ENCODE results near the gene MYBPH.

Gene MYBPH

DNA sequence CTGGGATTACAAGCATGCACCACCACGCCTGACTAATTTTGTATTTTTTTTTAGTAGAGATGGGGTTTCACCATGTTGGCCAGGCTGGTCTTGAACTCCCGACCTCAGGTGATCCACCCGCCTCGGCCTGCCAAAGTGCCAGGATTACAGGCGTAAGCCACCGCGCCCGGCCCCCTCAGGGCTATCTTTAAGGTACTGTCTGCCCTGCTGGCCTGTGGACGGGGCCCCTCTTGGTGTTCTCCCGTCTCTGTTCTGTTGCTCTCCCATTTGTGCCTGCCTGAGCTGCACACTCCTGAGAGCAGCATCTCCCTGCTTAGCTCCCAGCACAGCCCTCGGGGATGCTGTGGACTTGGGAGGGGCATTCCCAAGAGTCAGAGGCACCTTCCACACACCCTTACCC, 13.9 kb downstream of the MYBPH start:
- DNase-seq (ENCODE audit: insufficient read length), result no peak
- FAIRE-seq, result no peak
- TF ChIP-seq POLR2A (IDR thresholded peaks at IDR 0.05; ENCODE audit: low read depth, low read length), result no peak
- TF ChIP-seq POLR2AphosphoS5 (IDR thresholded peaks at IDR 0.05; ENCODE audit: low read depth, low read length), result no peak
- no peak for TF ChIP-seq TAF1 (IDR thresholded peaks at IDR 0.05; ENCODE audit: borderline replicate concordance, low read depth, low read length)

DNA sequence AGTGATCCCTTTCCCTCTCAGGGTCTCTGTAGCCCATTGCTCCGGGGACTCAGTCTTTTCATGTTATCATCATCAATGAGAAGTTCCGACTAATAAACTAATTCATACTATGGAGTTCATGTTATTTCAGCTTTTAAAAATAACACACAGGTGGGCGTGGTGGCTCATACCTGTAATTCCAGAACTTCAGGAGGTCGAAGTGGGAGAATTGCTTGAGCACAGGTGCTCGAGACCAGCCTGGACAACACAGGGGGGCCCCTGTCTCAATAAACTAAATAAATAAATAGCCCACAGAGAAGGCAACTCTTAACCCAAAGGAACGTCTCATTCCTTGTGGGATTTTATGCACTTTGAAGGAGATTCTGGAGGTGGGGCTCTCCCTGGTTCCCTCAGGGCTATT, 14.5 kb downstream of the MYBPH start:
- no peak for TF ChIP-seq TAF1 (IDR thresholded peaks at IDR 0.05; ENCODE audit: borderline replicate concordance, low read depth, low read length)
- TF ChIP-seq POLR2A (IDR thresholded peaks at IDR 0.05; ENCODE audit: low read depth, low read length), result no peak
- FAIRE-seq (no peak), DNase-seq (ENCODE audit: insufficient read length) (no peak)

DNA sequence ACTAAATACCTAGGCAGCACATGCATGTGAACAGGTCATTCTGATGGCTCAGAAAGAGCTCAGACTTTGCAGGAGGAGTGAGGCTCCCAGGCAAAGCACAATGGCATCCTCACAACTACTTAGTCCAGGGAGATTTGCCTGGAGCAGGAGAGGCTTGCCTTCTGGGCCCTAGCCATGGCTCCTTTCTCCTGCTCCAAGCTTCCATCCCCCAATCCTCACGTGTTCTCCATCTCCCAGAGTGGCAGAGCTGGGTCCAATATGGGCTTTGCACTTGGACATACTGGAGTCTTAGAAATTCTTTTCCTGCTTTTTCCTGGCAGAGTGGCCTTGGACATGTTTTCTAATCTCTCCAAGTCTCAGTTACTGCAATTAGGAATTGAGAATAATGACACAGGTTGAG, 15.8 kb downstream of the MYBPH start:
- no peak for TF ChIP-seq POLR2A (IDR thresholded peaks at IDR 0.05; ENCODE audit: low read depth, low read length)
- no peak for TF ChIP-seq POLR2AphosphoS5 (IDR thresholded peaks at IDR 0.05; ENCODE audit: low read depth, low read length)
- no peak for TF ChIP-seq TAF1 (IDR thresholded peaks at IDR 0.05; ENCODE audit: borderline replicate concordance, low read depth, low read length)
- FAIRE-seq (no peak), DNase-seq (ENCODE audit: insufficient read length) (no peak)

DNA sequence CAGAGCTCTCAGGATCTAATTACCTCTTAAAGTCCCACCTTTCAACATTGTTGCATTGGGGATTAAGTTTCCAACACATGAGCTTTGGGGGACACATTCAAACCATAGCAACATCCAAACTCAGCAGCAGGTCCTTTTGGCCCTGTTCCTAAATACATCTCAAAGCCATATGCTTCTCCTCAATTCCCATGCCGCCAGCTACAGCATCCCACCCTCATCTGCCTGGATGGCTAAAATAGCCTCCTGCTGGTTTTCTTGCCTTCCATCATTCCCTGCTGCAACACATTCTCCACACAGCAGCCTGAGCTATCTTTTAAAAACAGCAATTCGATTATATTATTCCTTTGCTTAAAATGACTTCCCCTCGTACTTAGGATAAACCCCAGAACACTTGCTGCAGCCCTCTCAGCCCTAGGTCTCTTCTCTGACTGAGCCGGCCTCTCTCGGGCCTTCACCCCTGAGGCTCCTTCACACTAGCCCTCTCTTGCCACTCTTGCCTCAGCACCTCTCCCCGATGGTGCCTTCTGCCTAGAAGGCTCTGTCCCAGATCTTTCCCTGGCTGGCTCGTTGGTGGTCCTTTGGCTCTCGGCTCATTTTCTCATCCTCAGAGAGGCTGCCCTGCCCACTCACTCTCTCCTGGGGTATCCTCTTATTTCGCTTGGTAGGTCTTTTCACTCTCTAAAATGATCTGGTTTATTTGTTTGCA, 16.5 kb downstream of the MYBPH start:
- FAIRE-seq (no peak), DNase-seq (ENCODE audit: insufficient read length) (no peak)
- TF ChIP-seq POLR2AphosphoS5 (IDR thresholded peaks at IDR 0.05; ENCODE audit: low read depth, low read length) (no peak), POLR2A (IDR thresholded peaks at IDR 0.05; ENCODE audit: low read depth, low read length) (no peak), TAF1 (IDR thresholded peaks at IDR 0.05; ENCODE audit: borderline replicate concordance, low read depth, low read length) (no peak)

DNA sequence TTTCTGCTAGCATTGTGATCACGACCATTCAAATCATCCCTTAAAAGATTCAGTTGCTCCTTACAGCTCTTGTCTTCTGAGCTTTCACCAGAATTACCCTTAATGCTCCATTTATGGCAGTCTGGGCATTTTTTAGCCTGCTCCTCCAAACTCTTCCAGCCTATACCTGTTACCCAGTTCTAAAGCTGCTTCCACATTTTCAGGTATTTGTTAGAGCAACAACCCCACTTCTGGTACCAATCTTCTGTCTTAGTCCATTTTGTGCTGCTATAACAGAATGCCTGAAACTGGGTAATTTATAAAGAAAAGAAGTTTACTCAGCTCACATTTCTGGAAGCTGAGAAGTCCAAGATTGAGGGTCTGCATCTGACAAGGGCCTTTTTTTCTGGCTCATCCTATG, 17.2 kb downstream of the MYBPH start:
- no peak for FAIRE-seq
- DNase-seq (ENCODE audit: insufficient read length), result no peak
- TF ChIP-seq TAF1 (IDR thresholded peaks at IDR 0.05; ENCODE audit: borderline replicate concordance, low read depth, low read length), result no peak
- TF ChIP-seq POLR2AphosphoS5 (IDR thresholded peaks at IDR 0.05; ENCODE audit: low read depth, low read length), result no peak
- TF ChIP-seq POLR2A (IDR thresholded peaks at IDR 0.05; ENCODE audit: low read depth, low read length), result no peak

DNA sequence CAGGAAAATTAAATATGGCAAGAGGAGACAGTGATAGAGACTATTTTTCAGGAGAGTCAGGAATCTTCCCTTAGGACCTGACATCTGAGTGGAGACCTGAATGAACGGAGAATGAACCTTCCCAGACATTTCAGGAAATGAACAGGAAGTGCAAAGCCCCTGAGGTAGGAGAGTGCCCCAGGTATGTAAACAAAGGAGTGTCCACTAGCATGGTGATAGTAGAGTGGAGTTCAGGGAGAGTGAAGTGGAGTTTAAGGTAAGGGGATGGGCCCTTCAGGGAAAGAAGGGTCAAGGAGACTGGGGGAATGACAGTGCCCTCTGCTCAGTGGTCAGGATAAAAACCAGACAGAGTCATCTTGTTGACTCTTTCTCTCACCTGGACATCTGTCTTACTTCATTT, 19.3 kb downstream of the MYBPH start:
- no peak for FAIRE-seq

DNA sequence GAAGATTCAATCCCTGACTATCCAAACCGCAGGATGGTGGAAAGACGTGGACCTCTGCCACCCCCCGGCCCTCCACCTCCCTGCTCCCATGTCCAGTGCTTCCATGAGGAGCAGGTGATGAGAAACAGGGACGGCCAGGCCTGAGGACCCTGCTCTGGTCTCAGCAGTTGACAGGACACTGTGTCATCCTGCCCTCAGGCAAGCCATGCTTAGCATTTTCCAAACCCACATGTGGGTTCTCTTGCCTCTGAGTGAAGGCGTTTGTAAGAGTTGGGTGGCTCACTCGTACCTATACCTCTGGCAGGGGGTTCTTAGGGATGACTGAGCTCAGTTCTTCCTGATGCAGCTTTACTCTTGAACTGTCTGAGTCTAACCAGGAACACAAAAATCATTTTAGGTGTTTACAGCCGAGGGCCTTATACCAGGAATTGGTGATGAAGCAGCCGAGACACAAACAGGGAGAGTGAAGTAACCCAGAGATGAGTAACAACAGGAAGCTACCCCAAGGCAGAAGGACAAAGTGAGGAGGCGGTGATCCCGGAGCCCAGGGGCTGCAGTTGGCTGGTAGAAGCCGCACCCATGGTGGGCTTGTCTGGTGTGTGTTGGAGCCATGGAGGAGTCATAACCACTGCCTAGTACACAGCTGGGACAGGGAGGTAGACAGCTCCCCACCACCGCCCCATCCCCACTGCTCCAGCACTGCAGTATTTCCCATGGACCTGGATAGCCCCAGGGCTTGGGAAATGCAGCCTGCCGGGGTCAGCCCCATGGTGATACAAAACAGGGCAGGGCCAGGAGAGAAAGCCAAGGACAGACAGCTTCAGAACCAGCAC, 21.4 kb downstream of the MYBPH start:
- DNase-seq (ENCODE audit: insufficient read length), result no peak
- FAIRE-seq, result no peak
- TF ChIP-seq POLR2A (IDR thresholded peaks at IDR 0.05; ENCODE audit: low read depth, low read length) (no peak), TAF1 (IDR thresholded peaks at IDR 0.05; ENCODE audit: borderline replicate concordance, low read depth, low read length) (no peak), POLR2AphosphoS5 (IDR thresholded peaks at IDR 0.05; ENCODE audit: low read depth, low read length) (no peak)

More for the DNA sequence above, 19.3 kb downstream of the MYBPH start:
- no peak for DNase-seq (ENCODE audit: insufficient read length)
- TF ChIP-seq POLR2AphosphoS5 (IDR thresholded peaks at IDR 0.05; ENCODE audit: low read depth, low read length) (no peak), POLR2A (IDR thresholded peaks at IDR 0.05; ENCODE audit: low read depth, low read length) (no peak), TAF1 (IDR thresholded peaks at IDR 0.05; ENCODE audit: borderline replicate concordance, low read depth, low read length) (no peak)

DNA sequence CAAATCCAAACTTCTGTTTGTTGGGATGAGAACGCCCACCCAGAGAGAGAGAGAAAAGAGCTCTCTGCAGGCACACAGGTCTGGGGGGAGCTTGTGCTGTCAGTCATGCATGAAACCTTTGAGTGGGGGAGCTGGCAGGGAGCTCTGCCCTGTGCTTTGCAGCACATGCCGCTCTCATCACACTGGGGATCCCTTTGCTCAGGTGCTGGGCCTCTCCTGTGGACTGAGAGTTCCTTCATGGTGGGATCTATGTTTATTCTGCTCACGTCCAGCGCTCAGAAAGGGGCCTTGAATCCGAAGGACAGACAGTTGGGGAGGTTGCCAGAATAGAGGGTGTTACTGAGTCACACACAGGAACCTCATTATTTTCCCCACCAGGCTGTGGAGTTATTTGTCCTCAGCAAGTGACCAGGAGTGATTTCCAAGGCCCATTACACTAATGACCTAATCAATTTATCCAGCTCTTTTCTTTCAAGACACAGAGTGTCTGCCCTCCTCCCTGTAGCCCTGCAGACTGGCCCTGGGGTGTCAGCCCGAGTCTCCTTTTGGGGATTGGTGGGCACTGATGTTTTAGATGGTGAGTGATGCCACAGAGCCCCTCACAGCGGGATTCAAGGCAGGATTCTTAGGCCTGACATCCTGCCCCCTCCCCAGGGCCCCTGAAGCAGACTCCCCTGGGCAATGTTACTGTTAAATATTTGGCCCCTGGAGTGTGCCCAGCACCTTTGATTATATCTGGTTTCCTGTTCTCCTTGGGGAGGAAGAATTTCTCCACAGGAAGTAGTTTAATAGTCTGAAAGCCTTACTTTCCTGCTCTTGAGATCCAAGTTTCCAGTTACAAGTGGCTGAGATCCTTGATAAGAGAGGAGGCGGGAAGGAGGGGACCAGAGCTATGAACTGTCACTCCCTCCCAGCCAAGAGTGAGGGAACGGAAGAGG, 22.3 kb downstream of the MYBPH start:
- DNase-seq (ENCODE audit: insufficient read length), result no peak

DNA sequence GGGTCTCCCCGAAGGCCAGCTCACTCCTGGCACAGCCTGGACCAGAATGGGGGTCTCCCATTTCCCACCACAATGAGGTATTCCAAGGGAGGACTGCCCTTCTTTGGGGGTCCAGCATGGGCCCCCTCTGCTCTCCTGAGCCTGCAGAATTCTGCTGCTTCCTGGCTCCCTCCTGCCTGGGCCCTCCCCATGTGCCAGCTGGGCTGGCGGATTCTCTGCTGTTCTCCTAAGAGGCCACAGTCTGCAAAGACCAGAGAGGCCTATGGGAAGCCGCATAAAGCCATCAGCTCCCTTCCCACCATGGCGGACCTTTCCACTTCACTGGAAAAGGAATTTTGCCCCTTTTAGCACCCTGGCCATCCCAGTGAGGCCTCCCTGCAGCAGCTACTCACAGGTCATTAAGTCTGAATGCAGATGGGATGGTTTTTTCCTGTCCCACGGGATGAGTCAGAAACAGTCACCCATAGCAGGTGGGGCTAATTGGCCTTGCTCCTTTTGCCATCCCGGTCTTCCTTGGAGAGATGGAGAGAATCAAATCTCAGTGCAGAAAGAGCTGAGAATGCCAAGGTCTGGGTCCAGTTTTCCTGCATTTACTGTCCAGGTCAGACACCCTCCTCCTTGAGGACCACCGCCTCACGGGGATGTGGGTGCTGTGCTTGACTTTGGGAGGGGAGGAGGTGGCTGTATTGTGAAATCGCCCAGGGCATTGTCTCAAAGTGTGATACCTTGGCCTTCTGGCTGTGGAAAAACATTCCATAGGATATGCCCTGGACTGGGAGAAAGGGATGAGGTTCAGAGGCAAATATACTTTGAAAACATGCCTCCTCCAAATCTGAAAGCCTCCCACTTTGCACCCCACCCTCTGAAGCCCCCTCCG, 23.2 kb downstream of the MYBPH start:
- TF ChIP-seq POLR2AphosphoS5 (IDR thresholded peaks at IDR 0.05; ENCODE audit: low read depth, low read length) (no peak), POLR2A (IDR thresholded peaks at IDR 0.05; ENCODE audit: low read depth, low read length) (no peak), TAF1 (IDR thresholded peaks at IDR 0.05; ENCODE audit: borderline replicate concordance, low read depth, low read length) (no peak)

More for the DNA sequence above, 22.3 kb downstream of the MYBPH start:
- FAIRE-seq, result no peak
- TF ChIP-seq TAF1 (IDR thresholded peaks at IDR 0.05; ENCODE audit: borderline replicate concordance, low read depth, low read length) (no peak), POLR2A (IDR thresholded peaks at IDR 0.05; ENCODE audit: low read depth, low read length) (no peak), POLR2AphosphoS5 (IDR thresholded peaks at IDR 0.05; ENCODE audit: low read depth, low read length) (no peak)

DNA sequence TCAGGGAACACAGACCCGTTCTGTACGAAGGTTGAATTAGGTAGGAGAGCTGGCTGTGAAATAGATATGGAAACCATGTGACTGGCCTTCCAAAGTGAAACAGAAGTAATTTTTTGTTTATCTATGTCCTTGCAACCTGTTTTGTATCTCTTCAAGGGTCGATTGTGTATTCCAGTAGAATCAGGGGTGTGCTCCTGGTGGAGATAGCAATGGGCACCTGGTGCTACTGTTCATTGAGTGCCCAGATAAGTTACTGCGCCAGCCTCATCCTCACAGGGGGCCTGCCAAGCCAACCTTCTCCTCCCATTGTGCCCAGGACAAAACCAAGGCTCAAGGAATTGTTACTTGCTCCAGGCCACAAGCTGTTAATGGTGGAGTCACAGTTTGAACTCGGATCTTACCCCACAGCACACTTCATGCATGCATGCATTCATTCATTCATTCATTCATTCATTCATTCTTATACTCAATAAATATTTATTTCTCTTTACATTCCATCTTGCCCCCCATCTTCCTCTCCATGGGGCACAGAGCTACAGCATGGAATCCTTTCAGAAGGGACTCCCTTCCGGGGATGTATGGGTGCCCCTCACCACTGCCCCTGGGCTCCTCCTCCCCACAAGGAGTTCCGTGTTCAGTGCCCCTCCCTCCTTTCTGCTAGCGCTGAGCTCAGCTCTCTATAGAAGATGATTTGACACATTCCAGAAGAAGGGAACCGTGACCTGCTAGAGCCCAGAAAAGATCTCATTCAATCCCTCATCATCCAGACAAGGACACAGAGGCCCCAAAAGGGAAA, 24.1 kb downstream of the MYBPH start:
- FAIRE-seq, result no peak
- no peak for TF ChIP-seq POLR2A (IDR thresholded peaks at IDR 0.05; ENCODE audit: low read depth, low read length)
- no peak for DNase-seq (ENCODE audit: insufficient read length)

More for the DNA sequence above, 23.2 kb downstream of the MYBPH start:
- FAIRE-seq (no peak), DNase-seq (ENCODE audit: insufficient read length) (no peak)

Measured in GM12892 (cell line).